DND-41 (cell line): ENCODE data around the gene EPN1.

Experiments used
- ATAC-seq: fragments of 200-7000 bp; cut with Tn5 transposase; 3 replicates; pipeline ENCODE4 v1.9.1; 2021; ENCODE audit warnings: low read depth; ENCODE audit not compliant: insufficient read depth
- DNase-seq: peaks from one replicate; pipeline ENCODE4 v3.0.0-alpha.2; 2020
- H2AFZ ChIP-seq: 2 replicates; pipeline ENCODE4 v1.6.0; 2012; ENCODE audit warnings: low read depth, low read length
- H3K27ac ChIP-seq: 2 replicates; pipeline ENCODE4 v1.5.1; 2012; ENCODE audit warnings: low read length, inconsistent platforms
- H3K27me3 ChIP-seq: fragments of 200-600 bp; sonication (generic); 2 replicates; pipeline ENCODE4 v1.6.0; 2012; ENCODE audit warnings: low read length, mild to moderate bottlenecking, inconsistent platforms; ENCODE audit not compliant: insufficient read depth, poor library complexity
- H3K36me3 ChIP-seq: 2 replicates; pipeline ENCODE4 v1.5.1; 2012; ENCODE audit warnings: low read length, inconsistent platforms; ENCODE audit not compliant: insufficient read depth
- H3K4me1 ChIP-seq: 2 replicates; pipeline ENCODE4 v1.5.1; 2012; ENCODE audit warnings: mild to moderate bottlenecking, low read length; ENCODE audit not compliant: insufficient read depth
- H3K4me2 ChIP-seq: 2 replicates; pipeline ENCODE4 v1.6.0; 2012; ENCODE audit warnings: mild to moderate bottlenecking, moderate library complexity, low read length, inconsistent platforms; ENCODE audit not compliant: insufficient read depth
- H3K4me3 ChIP-seq, 2 experiments: fragments of 200-600 bp in 1 of 2; shearing (Covaris generic) in 1 of 2; 2 replicates each; pipeline ENCODE4 v1.5.1; 2012 to 2016; ENCODE audit warnings: inconsistent platforms in 2 of 2, low read length in 2 of 2, mild to moderate bottlenecking in 2 of 2, low read depth in 1 of 2, moderate library complexity in 1 of 2
- H3K79me2 ChIP-seq: 2 replicates; pipeline ENCODE4 v1.6.0; 2012; ENCODE audit warnings: low read length, inconsistent platforms; ENCODE audit not compliant: insufficient read depth
- H3K9ac ChIP-seq: 2 replicates; pipeline ENCODE4 v1.6.0; 2012; ENCODE audit warnings: low read depth, mild to moderate bottlenecking, inconsistent platforms, low read length, moderate library complexity
- H3K9me3 ChIP-seq: 2 replicates; pipeline ENCODE4 v1.5.1; 2012; ENCODE audit warnings: low read length, moderate library complexity, mild to moderate bottlenecking, inconsistent platforms; ENCODE audit not compliant: insufficient read depth, severe bottlenecking
- H4K20me1 ChIP-seq: 2 replicates; pipeline ENCODE4 v1.6.0; 2012; ENCODE audit warnings: low read length; ENCODE audit not compliant: insufficient read depth
- CTCF ChIP-seq: IDR thresholded peaks from 2 replicates; pipeline ENCODE4 v1.5.1; 2012; ENCODE audit warnings: borderline replicate concordance, low read length, moderate library complexity, mild to moderate bottlenecking; ENCODE audit not compliant: poor library complexity, severe bottlenecking; ENCODE audit errors: extremely low read depth
- EZH2 ChIP-seq: IDR thresholded peaks from 3 replicates; pipeline ENCODE4 v1.6.1; 2012; ENCODE audit warnings: borderline replicate concordance, low read depth, mild to moderate bottlenecking, moderate library complexity, low read length, inconsistent platforms; ENCODE audit not compliant: severe bottlenecking

Gene EPN1

GRCh38 chr19:55672418-55672817 lies 2.6 kb upstream of the EPN1 start:
- no peak overlapping the region for H3K4me3 ChIP-seq
- no peak for DNase-seq
- no peaks in the 10 kb centered on the region for H3K27me3 ChIP-seq
- H3K27ac ChIP-seq, result no peak overlapping the region
- no peak overlapping the region for H3K9ac ChIP-seq
- H3K79me2 ChIP-seq, result peaks cover 87% of the 10 kb centered on the region
- ATAC-seq, result no peak
- H3K9me3 ChIP-seq, result no peaks in the 10 kb centered on the region
- peaks cover 55% of the 10 kb centered on the region for H3K4me1 ChIP-seq
- no peak for TF ChIP-seq EZH2
- no peak for TF ChIP-seq CTCF
- H4K20me1 ChIP-seq, result peaks cover 75% of the 10 kb centered on the region
- H3K36me3 ChIP-seq, result peaks cover 69% of the 10 kb centered on the region
- no peak overlapping the region for H2AFZ ChIP-seq
- no peak overlapping the region for H3K4me2 ChIP-seq

GRCh38 chr19:55673465-55673864 lies 1.6 kb upstream of the EPN1 start:
- peaks cover 87% of the 10 kb centered on the region for H3K79me2 ChIP-seq
- no peak overlapping the region; the same call in 1 of the 2 replicates for H3K27ac ChIP-seq
- TF ChIP-seq CTCF, result no peak
- TF ChIP-seq EZH2, result no peak

GRCh38 chr19:55673889-55674288 lies 1.1 kb upstream of the EPN1 start:
- DNase-seq (no peak), ATAC-seq (no peak)
- H3K9ac ChIP-seq, result no peak overlapping the region
- peak overlapping the region; percentile 94; the same call in 1 of the 2 replicates for H3K4me2 ChIP-seq
- H2AFZ ChIP-seq, result no peak overlapping the region
- H3K79me2 ChIP-seq, result peaks cover 87% of the 10 kb centered on the region
- H3K27ac ChIP-seq, result no peak overlapping the region; the same call in 1 of the 2 replicates
- TF ChIP-seq CTCF (no peak), EZH2 (no peak)
- H3K4me1 ChIP-seq, result peaks cover 64% of the 10 kb centered on the region
- peaks cover 75% of the 10 kb centered on the region for H4K20me1 ChIP-seq
- peaks cover 69% of the 10 kb centered on the region for H3K36me3 ChIP-seq
- H3K4me3 ChIP-seq, result no peak overlapping the region
- H3K9me3 ChIP-seq, result no peaks in the 10 kb centered on the region
- no peaks in the 10 kb centered on the region for H3K27me3 ChIP-seq

More at GRCh38 chr19:55673465-55673864, 1.6 kb upstream of the EPN1 start:
- Histone ChIP-seq H3K27me3 (no peaks in the 10 kb centered on the region), H3K9ac (no peak overlapping the region), H3K36me3 (peaks cover 69% of the 10 kb centered on the region), H4K20me1 (peaks cover 75% of the 10 kb centered on the region), H2AFZ (no peak overlapping the region), H3K4me1 (peaks cover 64% of the 10 kb centered on the region), H3K9me3 (no peaks in the 10 kb centered on the region), H3K4me2 (peak overlapping the region; percentile 41; the same call in 1 of the 2 replicates), H3K4me3 (no peak overlapping the region)
- ATAC-seq, result no peak
- DNase-seq, result no peak
